SK-N-SH (cell line): ENCODE measurements around the gene HIBADH. TPM values are rescaled to one million over a fixed set of nuclear protein-coding genes. Genes with fewer than 3 reads are reported as not detected.

Experiments
- CTCF ChIA-PET: fragments of 300-600, 350-600 bp; formaldehyde crosslinking; extraction: SDS; loops from one replicate; lab custom pipeline; 2021; lab: Yijun Ruan, JAX
- POLR2A ChIA-PET: fragments of 350-600 bp; sonication (Branson Sonifier 250); formaldehyde crosslinking; extraction: SDS; loops from one replicate; lab custom pipeline; 2020; ENCODE audit warnings: antibody characterized with exemption, inconsistent platforms; lab: Yijun Ruan, JAX
- DNase-seq: peaks from one replicate; pipeline ENCODE4 v3.0.0; 2012
- H2AFZ ChIP-seq: fragments of 200-600 bp; sonication (generic); 2 replicates; pipeline ENCODE4 v1.8.1; 2016; ENCODE audit warnings: antibody characterized with exemption, mild to moderate bottlenecking, low read depth
- H3F3A ChIP-seq: fragments of 200-600 bp; sonication (generic); replicated peaks from 2 replicates; pipeline ENCODE3; 2016; ENCODE audit warnings: antibody characterized with exemption, mild to moderate bottlenecking; ENCODE audit not compliant: insufficient read depth
- H3K27ac ChIP-seq, 2 experiments: fragments of 200-500 bp in 1 of 2; fragments of 200-600 bp in 1 of 2; sonication (Bioruptor generic) in 1 of 2; sonication (generic), shearing (Covaris generic) in 1 of 2; 2 replicates each; pipeline versions ENCODE4 v1.5.1 to v1.6.1; 2014 to 2016; ENCODE audit warnings: low read depth in 2 of 2, inconsistent platforms in 1 of 2, low read length in 1 of 2, mild to moderate bottlenecking in 1 of 2, mixed read lengths in 1 of 2
- H3K27me3 ChIP-seq: fragments of 200-600 bp; sonication (generic), shearing (Covaris generic); 2 replicates; pipeline ENCODE4 v1.6.1; 2016; ENCODE audit warnings: mixed run types; ENCODE audit not compliant: insufficient read depth
- H3K36me3 ChIP-seq, 2 experiments: fragments of 200-500 bp in 1 of 2; fragments of 200-600 bp in 1 of 2; sonication (Bioruptor generic) in 1 of 2; sonication (generic) in 1 of 2; replicated peaks in 1 of 2; 2 replicates each; pipeline versions ENCODE3 to v1.5.1; 2014 to 2016; ENCODE audit warnings: low read length in 1 of 2, mild to moderate bottlenecking in 1 of 2; ENCODE audit not compliant: insufficient read depth in 2 of 2, control insufficient read depth in 1 of 2
- H3K4me1 ChIP-seq, 2 experiments: fragments of 200-500 bp in 1 of 2; fragments of 200-600 bp in 1 of 2; sonication (Bioruptor generic) in 1 of 2; sonication (generic), shearing (Covaris generic) in 1 of 2; 2 replicates each; pipeline versions ENCODE4 v1.5.1 to v1.6.1; 2014 to 2016; ENCODE audit warnings: low read depth in 1 of 2, low read length in 1 of 2, mixed run types in 1 of 2; ENCODE audit not compliant: insufficient read depth in 2 of 2, control insufficient read depth in 1 of 2
- H3K4me2 ChIP-seq: fragments of 200-600 bp; sonication (generic), shearing (Covaris generic); 2 replicates; pipeline ENCODE4 v1.6.1; 2017; ENCODE audit warnings: mixed run types
- H3K4me3 ChIP-seq, 2 experiments: fragments of 200-500 bp in 1 of 2; fragments of 200-600 bp in 1 of 2; sonication (Bioruptor generic) in 1 of 2; sonication (generic), shearing (Covaris generic) in 1 of 2; 2 replicates each; pipeline versions ENCODE4 v1.5.1 to v1.8.1; 2014 to 2016; ENCODE audit warnings: low read depth in 2 of 2, inconsistent platforms in 1 of 2, low read length in 1 of 2, mild to moderate bottlenecking in 1 of 2, mixed read lengths in 1 of 2, moderate library complexity in 1 of 2
- H3K79me2 ChIP-seq: fragments of 200-600 bp; sonication (generic); 2 replicates; pipeline ENCODE4 v1.8.1; 2017; ENCODE audit warnings: mild to moderate bottlenecking; ENCODE audit not compliant: insufficient read depth
- H3K9ac ChIP-seq: fragments of 200-600 bp; sonication (generic); 2 replicates; pipeline ENCODE4 v1.6.1; 2017; ENCODE audit warnings: mixed run types
- H3K9me2 ChIP-seq: fragments of 200-600 bp; sonication (generic); 2 replicates; pipeline ENCODE4 v1.6.1; 2017; ENCODE audit warnings: mixed run types
- H3K9me3 ChIP-seq: fragments of 200-600 bp; sonication (generic); 2 replicates; pipeline ENCODE4 v1.6.1; 2017; ENCODE audit warnings: mixed run types, mild to moderate bottlenecking, moderate library complexity
- H4K20me1 ChIP-seq: fragments of 200-600 bp; sonication (generic); 2 replicates; pipeline ENCODE4 v1.6.1; 2017; ENCODE audit warnings: mild to moderate bottlenecking, mixed run types; ENCODE audit not compliant: insufficient read depth
- CHD2 ChIP-seq: fragments of 150-350 bp; IDR thresholded peaks from 2 replicates; pipeline ENCODE4 v1.6.1; 2018; ENCODE audit warnings: low read length; ENCODE audit not compliant: partially characterized antibody
- CTCF ChIP-seq: fragments of 200-600 bp; sonication (generic); IDR thresholded peaks from 2 replicates; pipeline ENCODE4 v1.6.1; 2017; ENCODE audit warnings: antibody characterized with exemption, mild to moderate bottlenecking, moderate library complexity
- ELF1 ChIP-seq: IDR thresholded peaks from 2 replicates; pipeline ENCODE4 v1.4.0; 2012
- EP300 ChIP-seq, 2 experiments: IDR thresholded peaks; 2 replicates each; pipeline versions ENCODE4 v1.4.0 to v1.6.1; 2012; ENCODE audit warnings: borderline replicate concordance in 1 of 2, low read depth in 1 of 2, low read length in 1 of 2
- EZH2phosphoT487 ChIP-seq: fragments of 200-600 bp; sonication (generic); IDR thresholded peaks from 2 replicates; pipeline ENCODE4 v1.6.1; 2017; ENCODE audit warnings: low read depth, mixed run types, mild to moderate bottlenecking, antibody characterized with exemption, moderate library complexity, borderline replicate concordance
- IRF3 ChIP-seq: fragments of 150-350 bp; IDR thresholded peaks from 2 replicates; pipeline ENCODE4 v1.6.1; 2016; ENCODE audit warnings: mild to moderate bottlenecking, low read depth, low read length
- MEF2A ChIP-seq: IDR thresholded peaks from 2 replicates; pipeline ENCODE4 v1.4.0; 2012; ENCODE audit warnings: low read depth, borderline replicate concordance
- POLR2AphosphoS5 ChIP-seq: IDR thresholded peaks from 2 replicates; pipeline ENCODE4 v1.6.1; 2012; ENCODE audit warnings: low read depth, low read length
- RAD21 ChIP-seq: IDR thresholded peaks from 2 replicates; pipeline ENCODE4 v1.6.1; 2012; ENCODE audit warnings: mild to moderate bottlenecking, low read length
- RCOR1 ChIP-seq: fragments of 150-350 bp; IDR thresholded peaks from 2 replicates; pipeline ENCODE4 v1.6.1; 2017; ENCODE audit warnings: antibody characterized with exemption, low read length
- RFX5 ChIP-seq: IDR thresholded peaks from 2 replicates; pipeline ENCODE4 v1.6.1; 2012; ENCODE audit warnings: mild to moderate bottlenecking, improper control_type of control experiment, low read length
- SIN3A ChIP-seq: IDR thresholded peaks from 2 replicates; pipeline ENCODE4 v1.6.1; 2012; ENCODE audit warnings: low read depth, mild to moderate bottlenecking, low read length, moderate library complexity, borderline replicate concordance
- TEAD4 ChIP-seq: IDR thresholded peaks from 2 replicates; pipeline ENCODE4 v1.4.0; 2012; ENCODE audit warnings: mild to moderate bottlenecking, borderline replicate concordance; ENCODE audit not compliant: insufficient read depth
- USF1 ChIP-seq: IDR thresholded peaks from 2 replicates; pipeline ENCODE4 v1.4.0; 2012; ENCODE audit warnings: low read depth, borderline replicate concordance
- USF2 ChIP-seq: fragments of 150-350 bp; IDR thresholded peaks from 2 replicates; pipeline ENCODE4 v1.6.1; 2017; ENCODE audit warnings: antibody characterized with exemption, low read length, low read depth, borderline replicate concordance
- YY1 ChIP-seq: IDR thresholded peaks from 2 replicates; pipeline ENCODE4 v1.4.0; 2012; ENCODE audit warnings: low read depth, mild to moderate bottlenecking
- ZBTB33 ChIP-seq: IDR thresholded peaks from 2 replicates; pipeline ENCODE4 v1.4.0; 2012; ENCODE audit warnings: low read depth, borderline replicate concordance
- WGBS: methylation state at CpG from one replicate; pipeline ENCODE4 v1.1.6; 2017; ENCODE audit warnings: low lambda C conversion rate; 5-methylcytosine and 5-hydroxymethylcytosine counted together
- polyA plus RNA-seq, 3 experiments: library from polyadenylated mRNA; depleted of rRNA; stranded (reverse); fragments of >200 nt; gene quantifications; 2 replicates each; pipeline ENCODE4 v1.2.3, GENCODE V29; 2012

HIBADH gene
- polyA plus RNA-seq, 1 of the 3 experiments (the other 2 are of a cell fraction) = 71.8 TPM

- no peak overlapping the region for H3K4me2 ChIP-seq
- peaks cover 5% of the 10 kb centered on the region for H3F3A ChIP-seq
- peaks cover 23% of the 10 kb centered on the region for H3K9me3 ChIP-seq
- H3K4me3 ChIP-seq = no peak overlapping the region
- H3K27ac ChIP-seq = no peak overlapping the region
- no peak overlapping the region for H2AFZ ChIP-seq
- H3K9me2 ChIP-seq = no peaks in the 10 kb centered on the region
- WGBS = 11% methylated on average over 1 of the region's 1 CpG
- peaks cover 10% of the 10 kb centered on the region; the same call in 1 of the 2 replicates for H3K79me2 ChIP-seq
- no peaks in the 10 kb centered on the region for H4K20me1 ChIP-seq
- H3K4me1 ChIP-seq = no peaks in the 10 kb centered on the region
- no peak overlapping the region for H3K9ac ChIP-seq
- CTCF ChIA-PET = interaction anchor here (0.9 to 1.4 kb wide), 2 partner anchors 10 to 410 kb away, joined by 3 read pairs; no protein-coding TSS in a partner anchor
- DNase-seq = no peak
- H3K27me3 ChIP-seq = no peaks in the 10 kb centered on the region
- TF ChIP-seq RAD21 = no peak
- no peak for TF ChIP-seq SIN3A
- no peak for TF ChIP-seq CHD2
- TF ChIP-seq TEAD4 = no peak
- no peak for TF ChIP-seq IRF3
- TF ChIP-seq, all 33 proteins: peak for 0
- H3K36me3 ChIP-seq = peaks cover 0 to 39% of the 10 kb centered on the region in 2 experiments
- POLR2A ChIA-PET = no interaction called here
Measured at GRCh38 chr7:27619492-27619891, 43.2 kb downstream of the HIBADH start.

GRCh38 chr7:27617651-27618381, 44.9 kb downstream of the HIBADH start:
- peaks cover 23% of the 10 kb centered on the region for H3K9me3 ChIP-seq
- peaks cover 10% of the 10 kb centered on the region; the same call in 1 of the 2 replicates for H3K79me2 ChIP-seq
- WGBS = 96% methylated on average over 8 of the region's 9 CpGs
- H3K9me2 ChIP-seq = no peaks in the 10 kb centered on the region
- DNase-seq = no peak
- no peak overlapping the region for H2AFZ ChIP-seq
- no peaks in the 10 kb centered on the region for H3K4me1 ChIP-seq
- H3F3A ChIP-seq = peaks cover 5% of the 10 kb centered on the region
- peaks cover 0 to 45% of the 10 kb centered on the region in 2 experiments for H3K36me3 ChIP-seq
- CTCF ChIA-PET = interaction anchor here (0.9 to 1.6 kb wide), 2 partner anchors 11 to 402 kb away, joined by 3 to 8 read pairs; no protein-coding TSS in a partner anchor
- H3K27ac ChIP-seq = no peak overlapping the region
- no peak overlapping the region for H3K9ac ChIP-seq
- no peak overlapping the region for H3K4me2 ChIP-seq
- no peaks in the 10 kb centered on the region for H4K20me1 ChIP-seq
- POLR2A ChIA-PET = no interaction called here
- H3K4me3 ChIP-seq = no peak overlapping the region
- no peaks in the 10 kb centered on the region for H3K27me3 ChIP-seq
- no peak for TF ChIP-seq CTCF
- TF ChIP-seq ZBTB33 = no peak
- no peak for TF ChIP-seq IRF3
- TF ChIP-seq YY1 = no peak
- TF ChIP-seq USF2 = no peak
- no peak for TF ChIP-seq POLR2AphosphoS5
- no peak for TF ChIP-seq SIN3A
- TF ChIP-seq RFX5 = no peak
- TF ChIP-seq ELF1 = no peak
- no peak for TF ChIP-seq RCOR1
- TF ChIP-seq EP300 (IDR thresholded peaks at IDR 0.05; ENCODE audit: borderline replicate concordance in 1 of 2, low read depth in 1 of 2, low read length in 1 of 2) = no peak
- TF ChIP-seq TEAD4 = no peak
- TF ChIP-seq EZH2phosphoT487 = no peak
- TF ChIP-seq USF1 = no peak
- no peak for TF ChIP-seq MEF2A
